Colonic mucosa (tissue), 4 donors: ENCODE measurements around the gene THBS2. TPM values are rescaled to one million over a fixed set of nuclear protein-coding genes. Genes with fewer than 3 reads are reported as not detected.

Experiments used
- DNase-seq: peaks from one replicate; pipeline ENCODE4 v3.0.0-alpha.2; 2020
- H3K27ac ChIP-seq: fragments of 200-600 bp; one replicate; pipeline ENCODE4 v1.8.0; 2021
- H3K27me3 ChIP-seq: fragments of 200-600 bp; one replicate; pipeline ENCODE4 v1.8.0; 2021
- H3K36me3 ChIP-seq: fragments of 200-600 bp; one replicate; pipeline ENCODE4 v1.8.0; 2021
- H3K4me1 ChIP-seq: fragments of 200-600 bp; one replicate; pipeline ENCODE4 v1.8.0; 2021; ENCODE audit warnings: mild to moderate bottlenecking
- H3K4me3 ChIP-seq: fragments of 200-600 bp; one replicate; pipeline ENCODE4 v1.8.0; 2021
- H3K9ac ChIP-seq, 2 donors: one replicate each; pipeline ENCODE4 v1.7.0; 2013; ENCODE audit warnings: control low read depth in 2 of 2, low read depth in 2 of 2, low read length in 2 of 2
- H3K9me3 ChIP-seq: fragments of 200-600 bp; one replicate; pipeline ENCODE4 v1.8.0; 2021
- CTCF ChIP-seq: fragments of 200-600 bp; IDR thresholded peaks from one replicate; pipeline ENCODE4 v1.8.0; 2022; ENCODE audit warnings: antibody characterized with exemption, mild to moderate bottlenecking
- intact Hi-C: fragments of 100-400 bp; cut with DNase I; formaldehyde crosslinking; loops from one replicate; pipeline ENCODE4 v1.14.1; 2022
- total RNA-seq, 2 donors: library from RNA; stranded (reverse); fragmentation: NEBNext Ultra II Directional in 1 of 2; extraction: Animal tissue kit (Norgen Biotek cat#: 25700) in 1 of 2; gene quantifications; one replicate each; pipeline ENCODE4 v1.2.1, GENCODE V29; 2021
- donor health status: healthy.
- donor health status: DM: no; HTN: no; CAD: no.
- donor health status: DM: no; HTN: no; CAD: no.

Gene THBS2
- total RNA-seq, 2 donors from 2014 or later: 1.9 to 5.3 TPM

- intact Hi-C loops: no loop called here
Measured at GRCh38 chr6:169256518-169256917, 2.9 kb upstream of the THBS2 start.

GRCh38 chr6:169256061-169256460 is 2.4 kb upstream of the THBS2 start:
- H3K36me3 ChIP-seq: no peaks in the 10 kb centered on the region
- intact Hi-C loops: no loop called here
- H3K27me3 ChIP-seq: peaks cover 8% of the 10 kb centered on the region
- DNase-seq: no peak
- no peak for TF ChIP-seq CTCF
- no peak overlapping the region for H3K4me3 ChIP-seq
- H3K27ac ChIP-seq: no peak overlapping the region
- no peaks in the 10 kb centered on the region for H3K9me3 ChIP-seq
- no peak overlapping the region for H3K9ac ChIP-seq
- no peaks in the 10 kb centered on the region for H3K4me1 ChIP-seq

More at GRCh38 chr6:169256518-169256917, 2.9 kb upstream of the THBS2 start:
- Histone ChIP-seq H3K27me3 (peaks cover 8% of the 10 kb centered on the region), H3K36me3 (no peaks in the 10 kb centered on the region), H3K9me3 (no peaks in the 10 kb centered on the region), H3K4me1 (no peaks in the 10 kb centered on the region), H3K4me3 (no peak overlapping the region), H3K27ac (no peak overlapping the region), H3K9ac (no peak overlapping the region)
- no peak for DNase-seq
- no peak for TF ChIP-seq CTCF

- no peak overlapping the region for H3K9ac ChIP-seq
- peaks cover 8% of the 10 kb centered on the region for H3K27me3 ChIP-seq
- H3K4me1 ChIP-seq: no peaks in the 10 kb centered on the region
- no peak overlapping the region for H3K27ac ChIP-seq
- no peaks in the 10 kb centered on the region for H3K9me3 ChIP-seq
- H3K4me3 ChIP-seq: no peak overlapping the region
- H3K36me3 ChIP-seq: no peaks in the 10 kb centered on the region
- no peak for TF ChIP-seq CTCF
- intact Hi-C loops: no loop called here
- no peak for DNase-seq
Measured at GRCh38 chr6:169255643-169256042, 2.0 kb upstream of the THBS2 start.

GRCh38 chr6:169254456-169255316 is 1.0 kb upstream of the THBS2 start:
- intact Hi-C loops: no loop called here
- H3K9ac ChIP-seq: no peak overlapping the region

GRCh38 chr6:169252505-169253189 is 999 bp downstream of the THBS2 start:
- Histone ChIP-seq H3K9ac (peak overlapping the region in 1 of 2 donors; percentile 24), H3K27ac (no peak overlapping the region), H3K4me1 (no peaks in the 10 kb centered on the region), H3K4me3 (no peak overlapping the region), H3K9me3 (no peaks in the 10 kb centered on the region), H3K36me3 (no peaks in the 10 kb centered on the region), H3K27me3 (peaks cover 8% of the 10 kb centered on the region)
- no peak for TF ChIP-seq CTCF
- intact Hi-C loops: no loop called here
- no peak for DNase-seq

More at GRCh38 chr6:169254456-169255316, 1.0 kb upstream of the THBS2 start:
- Histone ChIP-seq H3K27ac (no peak overlapping the region), H3K9me3 (no peaks in the 10 kb centered on the region), H3K36me3 (no peaks in the 10 kb centered on the region), H3K4me1 (no peaks in the 10 kb centered on the region), H3K4me3 (no peak overlapping the region), H3K27me3 (peaks cover 8% of the 10 kb centered on the region)
- no peak for DNase-seq
- TF ChIP-seq CTCF: no peak
